Measurements from ENCODE around the gene NELL2.

Gene NELL2

DNA sequence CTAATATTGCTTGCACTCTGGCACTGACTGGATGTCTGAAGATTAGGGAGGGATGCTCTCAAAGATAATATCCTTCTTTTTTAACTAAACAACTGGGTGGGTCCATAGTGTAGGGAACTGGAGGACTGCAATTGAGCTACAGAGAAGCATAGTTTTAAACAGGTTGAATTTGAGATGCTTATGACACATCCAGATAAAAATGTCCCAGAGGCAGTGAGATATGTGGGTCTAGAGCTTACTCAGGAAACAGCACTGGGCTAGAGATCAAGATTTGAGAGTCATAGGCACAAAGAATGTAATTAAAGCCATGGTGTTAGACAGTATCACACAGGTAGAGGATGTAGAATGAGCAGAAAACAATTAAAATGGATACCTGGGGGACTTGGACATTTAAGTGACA lies 198.4 kb downstream of the NELL2 start:
- DNase-seq = no peak

DNA sequence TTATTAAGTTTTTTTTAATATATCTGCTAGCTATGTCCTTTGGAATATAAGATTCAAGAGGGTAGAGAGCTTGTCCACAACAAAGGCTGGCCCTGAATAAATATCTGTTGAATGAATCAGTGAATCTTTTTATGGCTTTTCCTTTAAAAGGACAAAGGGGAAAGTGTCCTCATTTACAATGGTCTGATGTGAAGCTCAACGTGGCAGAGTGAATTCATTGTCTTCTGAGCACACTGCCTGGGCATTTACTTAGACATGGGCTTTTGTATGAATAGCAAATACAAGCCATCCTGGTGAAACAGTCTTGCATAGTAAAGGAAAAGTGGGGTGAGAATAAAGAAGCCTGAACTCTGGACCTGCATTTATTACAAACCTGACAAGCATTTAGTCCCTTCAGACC lies 201.2 kb downstream of the NELL2 start:
- DNase-seq = no peak

DNA sequence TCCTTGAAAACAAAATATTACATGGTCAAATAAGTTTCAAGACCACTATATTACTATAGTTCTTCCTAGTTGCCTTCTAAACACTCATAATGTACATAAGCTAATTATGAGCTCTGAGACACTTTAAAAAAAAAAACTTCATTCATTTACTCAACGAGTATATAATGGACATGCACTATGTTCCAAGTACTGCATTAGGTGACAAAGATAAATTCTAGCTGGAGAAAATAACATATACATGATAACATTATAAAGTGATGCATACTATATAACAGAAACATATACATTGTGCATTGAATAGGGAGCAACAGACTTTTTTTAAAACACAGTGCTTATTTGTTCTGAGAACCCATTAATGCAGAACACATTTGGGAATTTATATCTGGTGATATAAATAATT lies 202.3 kb downstream of the NELL2 start:
- DNase-seq = no peak

DNA sequence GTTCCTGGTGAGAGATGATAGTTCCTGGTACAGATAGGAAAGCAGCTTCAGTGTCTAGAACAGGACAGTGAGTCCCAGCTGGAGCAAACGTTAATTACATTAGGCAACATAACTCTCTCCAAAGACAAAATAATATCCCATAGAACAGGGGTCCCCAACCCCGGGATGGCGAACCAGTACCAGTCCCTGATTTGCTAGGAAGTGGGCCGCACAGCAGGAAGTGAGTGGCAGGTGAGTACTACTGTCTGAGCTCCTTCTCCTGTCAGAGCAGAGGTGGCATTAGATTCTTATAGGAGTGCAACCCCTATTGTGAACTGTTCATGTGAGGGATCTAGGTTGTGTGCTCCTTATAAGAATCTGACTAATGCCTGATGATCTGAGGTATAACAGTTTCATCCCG lies 204.1 kb downstream of the NELL2 start:
- DNase-seq = no peak

DNA sequence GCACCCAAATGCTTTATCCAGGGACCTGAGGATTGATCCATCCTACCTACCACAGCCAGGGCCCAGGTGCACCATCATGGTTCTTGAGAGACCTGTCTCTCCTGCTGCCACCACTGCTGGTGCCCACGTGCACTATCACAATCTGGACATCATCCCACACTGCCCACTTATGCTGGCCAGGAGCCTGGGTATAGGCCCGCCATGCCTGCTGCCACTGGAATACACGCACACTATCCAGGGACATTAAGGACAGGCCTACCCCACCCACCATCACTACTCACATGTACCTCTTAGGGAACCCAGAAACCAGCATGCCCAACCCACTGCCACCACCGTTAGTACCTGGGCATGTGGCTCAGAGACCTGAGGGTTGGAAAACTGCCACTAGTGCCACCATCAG lies 207.7 kb downstream of the NELL2 start:
- no peak for DNase-seq

DNA sequence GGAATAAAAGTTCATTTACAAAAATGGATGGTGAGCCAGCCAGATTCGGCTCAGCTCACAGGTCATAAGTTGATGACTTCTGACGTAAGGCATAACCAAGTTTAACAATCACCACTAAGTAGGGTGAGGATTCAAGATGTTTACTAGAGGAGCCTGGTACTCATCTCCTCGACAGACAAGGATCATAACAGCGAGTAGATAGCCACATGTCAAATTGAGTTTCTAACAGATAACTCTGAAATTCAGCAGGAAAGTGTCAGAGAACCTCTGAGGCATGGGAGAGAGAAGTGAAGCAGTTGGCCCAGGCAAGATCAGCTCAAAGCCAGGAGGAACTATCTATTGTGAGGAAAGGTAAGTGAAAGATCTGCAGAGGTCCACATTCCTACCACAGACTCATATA lies 208.7 kb downstream of the NELL2 start:
- DNase-seq = no peak

DNA sequence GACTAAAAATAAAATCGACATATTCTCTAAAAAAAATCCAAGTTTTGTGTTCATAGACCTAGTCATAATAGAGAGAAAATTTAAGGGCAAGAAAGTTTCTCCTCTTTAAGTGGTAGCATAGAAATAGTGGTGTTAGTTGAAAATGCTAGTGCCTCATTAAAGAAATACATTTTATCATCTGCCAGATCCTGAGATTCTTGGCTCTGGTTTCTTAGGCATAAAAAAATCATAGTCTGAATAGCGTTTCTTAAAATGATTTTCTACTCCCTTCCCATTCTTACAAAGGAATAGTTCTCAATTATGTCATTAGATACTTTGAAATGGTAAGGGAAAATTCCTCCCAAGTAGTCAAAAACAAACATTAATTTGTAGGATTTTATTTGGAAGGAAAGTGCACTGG lies 212.8 kb downstream of the NELL2 start:
- DNase-seq = no peak

DNA sequence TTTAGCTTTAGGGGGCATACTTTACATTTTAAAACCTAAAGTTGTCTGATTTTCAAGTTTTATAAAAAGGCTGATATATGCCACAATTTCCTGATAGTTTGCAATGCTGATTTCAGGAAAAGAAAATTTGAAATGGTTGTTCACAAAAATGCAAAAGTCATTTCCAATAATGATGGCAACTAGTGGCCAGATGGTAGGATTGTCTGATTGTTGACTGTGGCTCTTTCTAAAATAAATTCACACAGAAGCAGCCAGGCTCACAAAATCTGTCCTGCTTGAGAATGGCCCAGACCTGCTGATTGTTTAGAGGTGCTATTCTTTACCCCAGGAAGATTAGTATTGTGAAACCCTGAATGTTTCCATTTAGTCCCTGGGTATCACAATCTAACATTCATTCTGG lies 220.3 kb downstream of the NELL2 start:
- no peak for DNase-seq

DNA sequence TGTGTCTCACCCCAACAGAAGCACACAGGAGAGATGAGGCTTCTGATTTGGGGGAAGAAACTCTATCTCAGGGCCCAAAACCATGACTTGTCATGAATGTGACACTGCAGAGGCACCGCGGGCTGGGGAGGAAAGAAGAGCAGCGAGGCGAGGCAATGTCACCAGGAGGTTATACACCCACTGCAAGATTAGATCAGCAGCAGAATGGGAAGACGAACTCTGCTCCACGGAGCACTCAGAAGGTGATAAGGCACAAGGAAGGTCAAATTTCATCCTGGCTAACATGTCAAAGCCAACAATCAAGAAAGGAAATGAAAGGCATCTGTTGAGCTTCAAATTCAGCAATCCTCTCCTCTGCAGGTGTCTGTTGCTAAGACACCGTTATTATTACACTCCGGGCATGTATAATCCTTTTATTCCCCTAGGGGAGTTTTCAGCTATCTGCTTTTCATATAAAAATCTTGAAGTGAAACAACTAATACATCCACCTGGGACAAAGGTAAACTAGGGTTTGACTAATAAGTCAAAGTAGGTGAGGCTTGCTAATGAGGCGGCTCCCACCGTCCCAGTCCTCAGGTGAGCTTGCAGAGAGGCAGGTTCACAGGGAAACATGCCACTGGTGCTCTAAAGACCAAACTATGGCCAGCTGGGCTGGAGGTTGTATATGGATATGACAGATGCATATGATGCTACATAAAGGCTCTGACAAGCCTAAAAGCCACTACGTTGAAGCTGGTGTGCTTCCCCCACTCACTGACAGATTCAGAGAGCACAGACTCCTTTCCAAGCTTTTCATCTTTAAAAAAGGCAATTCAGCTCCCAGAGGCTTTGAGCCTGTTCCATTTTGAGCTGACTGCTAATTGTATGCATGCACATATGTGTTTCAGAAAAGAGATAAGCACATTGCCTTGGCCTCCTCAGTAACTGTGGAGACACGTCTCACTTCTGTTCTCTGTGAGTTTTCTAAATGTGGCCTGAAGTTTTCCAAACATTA lies 221.2 kb downstream of the NELL2 start:
- DNase-seq = no peak

DNA sequence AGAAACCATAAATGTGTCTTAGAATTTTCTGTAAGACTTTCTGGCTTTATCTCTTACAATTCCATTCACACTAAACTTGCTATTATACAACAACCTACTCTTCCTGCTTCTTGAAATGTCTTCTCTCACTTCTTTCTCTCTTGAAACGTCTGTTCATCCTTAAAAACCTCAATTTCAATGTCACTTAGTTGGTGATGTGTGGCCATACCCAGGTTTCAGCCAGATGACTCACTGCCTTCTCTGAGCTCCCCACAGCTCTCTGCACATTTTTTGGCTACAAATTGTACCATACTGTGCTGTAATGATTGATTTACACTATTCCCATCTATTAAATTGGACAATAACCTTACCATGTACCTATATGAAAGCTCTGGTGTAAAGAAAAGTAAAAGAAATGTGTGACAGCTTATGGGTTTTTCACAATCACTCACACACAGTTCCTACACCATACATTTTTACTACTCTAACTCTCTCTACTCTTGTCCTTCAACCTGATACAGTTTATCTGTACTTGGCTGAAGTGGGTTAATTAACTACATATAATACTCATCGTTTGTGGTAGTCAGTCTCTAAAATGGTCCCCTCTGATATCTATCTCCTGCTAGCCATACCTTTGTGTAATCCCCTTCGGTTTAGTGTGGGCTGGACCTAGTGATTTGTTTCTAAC lies 222.1 kb downstream of the NELL2 start:
- DNase-seq = no peak

DNA sequence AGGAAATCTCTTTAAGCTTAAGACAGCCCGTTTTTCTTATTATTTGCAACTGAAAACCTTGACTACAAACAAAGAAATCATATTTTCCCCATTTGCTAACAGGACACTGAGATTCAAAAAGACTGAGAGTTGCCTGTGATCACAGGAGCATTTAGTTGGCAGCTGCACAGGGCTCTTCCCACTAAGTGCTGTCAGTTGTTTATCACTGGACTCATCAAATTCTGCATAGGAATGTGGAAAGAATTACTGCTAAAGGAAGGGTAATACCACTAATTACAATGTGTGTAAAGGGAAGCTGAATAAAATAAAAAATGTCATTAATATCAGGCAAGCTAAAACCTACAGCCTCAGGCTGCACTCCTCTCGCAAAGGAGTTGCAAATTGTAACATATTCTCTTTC lies 226.4 kb downstream of the NELL2 start:
- no peak for DNase-seq

DNA sequence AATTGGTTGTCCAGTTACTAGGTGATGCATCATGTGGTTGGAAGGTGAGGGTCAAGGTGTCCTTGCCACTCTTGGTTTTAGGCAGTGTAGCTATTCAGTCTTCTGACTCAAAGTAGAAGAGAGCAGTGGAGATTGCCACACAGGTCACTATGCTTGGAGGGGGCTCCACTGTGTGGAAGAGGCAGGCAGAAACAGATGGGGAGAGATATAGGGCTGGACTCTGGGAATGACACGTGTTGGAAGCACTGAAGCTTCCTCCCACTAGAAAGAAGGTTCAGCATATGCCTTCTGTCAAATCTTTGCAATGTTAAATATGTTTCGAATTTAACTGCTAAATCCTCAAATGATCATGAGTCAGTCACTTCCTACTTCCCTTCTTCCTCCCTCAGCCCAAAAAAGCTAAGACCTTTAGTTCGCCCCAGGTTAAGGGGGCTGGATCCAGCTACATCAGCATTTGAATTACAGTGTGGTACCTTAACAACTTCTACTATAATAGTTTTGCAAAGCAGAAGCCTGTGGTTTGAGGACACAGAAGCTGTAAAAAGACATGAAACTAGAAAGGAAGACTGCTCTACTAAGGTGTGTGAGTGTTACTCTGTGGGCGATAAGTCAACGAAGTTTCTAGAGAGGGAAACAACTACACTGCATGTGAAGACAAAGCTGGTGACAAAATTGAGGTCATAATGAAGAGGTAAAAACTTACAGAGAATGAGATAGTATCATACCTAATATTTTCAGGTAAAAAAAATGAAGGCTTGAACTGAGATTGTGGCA lies 228.0 kb downstream of the NELL2 start:
- no peak for DNase-seq

DNA sequence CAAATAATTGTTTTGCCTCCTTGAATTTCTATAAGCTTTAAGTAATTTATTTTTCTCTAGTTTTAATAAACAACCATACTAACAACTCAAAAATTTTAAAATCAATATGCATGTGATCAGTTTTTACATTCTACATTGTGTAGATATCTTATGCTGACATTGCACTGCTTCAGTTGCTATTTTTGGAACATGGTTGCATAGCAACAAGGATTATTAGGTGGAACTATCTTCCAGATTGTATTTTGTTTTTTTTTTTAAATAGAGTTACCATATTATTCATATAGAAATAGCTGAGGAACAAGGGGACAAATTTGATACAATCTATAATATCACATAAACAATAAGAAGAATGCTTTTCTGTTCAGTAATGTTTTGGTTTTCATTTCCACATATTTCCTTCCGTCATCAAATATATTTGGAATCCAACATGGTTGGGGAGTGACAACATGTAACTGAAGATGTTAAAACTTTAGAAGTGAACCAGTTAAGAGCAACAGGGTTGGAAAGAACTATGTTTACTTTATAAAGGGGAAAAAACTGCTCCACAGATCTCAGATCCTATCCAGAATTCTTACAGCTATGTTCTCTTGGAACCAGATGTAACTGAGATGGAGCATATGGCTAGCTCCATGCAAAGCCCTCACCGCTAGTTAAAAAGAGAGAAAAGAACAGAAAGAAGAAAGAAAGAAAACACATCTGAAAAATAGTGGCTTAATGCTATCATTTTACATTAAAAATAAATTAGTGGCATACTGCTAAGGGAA lies 235.5 kb downstream of the NELL2 start:
- no peak for DNase-seq

DNA sequence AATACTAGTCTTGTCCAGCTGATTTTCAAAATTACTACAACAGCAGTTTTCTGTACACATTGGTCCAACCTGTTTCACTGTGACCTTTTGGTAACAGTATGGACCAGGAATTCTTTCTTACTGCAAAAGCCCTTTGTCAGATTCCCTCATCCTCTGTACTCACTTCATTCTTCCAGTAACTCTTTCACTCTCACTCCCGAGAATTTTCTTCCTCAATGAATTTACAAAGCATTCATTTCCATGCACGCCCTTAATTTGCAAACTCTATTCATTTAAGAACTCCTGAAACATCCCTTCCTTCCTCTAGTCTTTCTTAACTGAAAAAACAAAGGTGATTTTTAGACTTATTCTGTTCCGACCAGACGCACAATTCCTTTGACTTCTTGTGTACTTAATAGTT lies 238.2 kb downstream of the NELL2 start:
- DNase-seq = no peak

DNA sequence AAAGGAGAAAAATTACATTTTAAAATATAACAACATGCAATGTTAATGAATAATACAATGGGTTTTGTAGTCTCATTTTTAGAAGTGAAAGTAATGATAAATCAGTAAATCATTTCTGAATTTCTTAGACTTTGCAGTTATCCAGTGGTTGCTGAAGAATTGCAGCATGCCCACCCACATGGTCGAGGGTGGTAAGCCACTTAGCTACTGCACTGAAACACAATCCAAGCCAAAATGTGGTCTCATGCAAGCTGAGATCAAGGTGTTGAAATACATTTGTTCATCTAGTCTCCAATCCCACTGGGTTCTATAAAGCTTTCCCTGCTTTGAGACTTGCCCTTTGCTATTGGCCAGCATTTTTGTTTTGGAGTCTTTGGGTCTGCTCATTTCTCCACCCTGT lies 247.9 kb downstream of the NELL2 start:
- peak; percentile 9 for DNase-seq

DNA sequence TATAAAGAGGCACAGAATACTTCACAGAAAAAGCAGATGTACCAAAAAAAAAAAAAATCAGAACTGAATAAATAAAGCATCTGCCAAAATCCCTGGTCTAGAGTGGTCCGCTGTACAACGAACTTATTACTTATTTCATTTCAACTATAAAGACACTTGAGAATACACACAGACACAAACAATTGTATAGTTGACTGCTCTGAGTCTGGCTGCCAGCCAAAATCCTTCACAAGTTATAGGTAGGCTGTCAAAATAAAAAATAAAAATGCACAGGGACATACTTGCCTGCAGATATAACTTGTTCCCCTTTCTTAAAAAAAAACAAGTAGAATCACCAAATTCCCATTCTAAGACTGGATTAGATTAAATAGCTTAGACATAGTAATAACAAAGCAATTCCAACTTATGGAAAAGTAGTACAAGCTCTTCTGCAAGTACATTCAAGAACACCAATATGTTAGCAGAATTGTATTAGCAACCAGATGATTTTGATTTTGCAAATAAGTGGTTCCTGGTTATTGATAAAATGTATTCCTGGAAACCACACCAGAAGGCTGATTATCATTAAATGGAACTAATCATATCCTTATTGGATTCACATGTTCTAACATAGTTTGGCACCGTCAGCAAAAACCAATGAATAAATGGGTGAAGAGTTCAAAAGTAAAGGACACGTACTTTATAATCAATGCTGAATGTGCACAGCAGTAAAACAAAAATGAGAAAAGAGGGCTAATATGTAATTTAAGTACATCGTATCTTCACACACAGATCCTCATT lies 248.5 kb downstream of the NELL2 start:
- DNase-seq = peak; percentile 1

DNA sequence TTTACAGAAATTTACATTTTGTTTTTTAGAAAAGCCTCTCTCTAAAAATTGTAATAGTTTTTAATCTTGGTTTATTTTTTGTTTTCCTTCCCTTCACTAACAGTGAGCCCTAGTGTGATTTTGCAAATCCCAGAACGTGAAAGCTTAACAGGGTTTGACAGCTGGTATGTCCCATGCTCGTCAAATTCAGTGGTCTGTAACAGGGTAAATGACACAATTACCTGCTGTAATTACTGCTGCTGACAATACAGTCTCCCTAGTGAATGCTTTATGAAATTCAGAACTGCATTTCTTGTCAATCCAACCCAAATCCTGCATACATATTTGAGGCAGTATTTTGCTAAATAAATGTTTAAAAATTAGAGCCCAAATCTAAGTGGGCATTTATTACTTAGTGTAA lies 249.2 kb downstream of the NELL2 start:
- DNase-seq = no peak

DNA sequence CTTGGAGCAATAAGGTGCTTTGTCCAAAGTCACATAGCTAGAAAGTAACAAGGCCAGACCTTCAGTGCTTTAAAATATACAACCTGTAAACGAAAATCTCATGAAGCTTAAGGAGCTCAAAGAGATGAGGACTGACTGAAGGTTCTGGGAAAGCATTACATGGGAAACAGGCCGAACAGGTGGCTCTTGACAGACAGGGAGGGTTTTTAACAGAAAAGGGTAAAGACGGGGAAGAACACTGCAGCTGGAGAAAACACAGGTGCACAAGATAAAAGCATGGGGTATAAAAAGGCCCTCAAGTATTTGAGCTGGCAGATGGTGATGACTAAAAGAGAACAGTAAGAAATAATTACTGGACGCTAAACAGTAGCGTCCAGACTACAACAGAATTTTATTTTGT lies 257.2 kb downstream of the NELL2 start:
- no peak for DNase-seq

DNA sequence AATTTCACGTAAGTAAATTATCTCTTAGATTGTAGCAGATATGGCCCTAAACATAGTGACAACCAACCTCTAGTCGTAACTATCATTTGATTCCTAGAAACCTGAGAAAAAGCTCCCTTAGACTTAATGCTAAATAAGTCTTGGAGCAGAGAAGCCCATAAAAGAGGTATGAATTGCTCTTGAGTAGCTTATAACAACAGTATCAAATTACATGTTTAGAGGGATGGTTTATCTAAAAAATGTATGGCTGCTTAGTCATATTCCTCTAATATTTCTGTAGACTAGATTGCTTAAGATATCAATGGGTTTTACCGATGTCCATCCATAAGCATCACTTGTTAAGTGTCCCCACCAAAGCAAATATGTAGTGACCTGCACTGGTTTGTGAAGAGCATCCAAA lies 259.7 kb downstream of the NELL2 start:
- DNase-seq = peak; percentile 9

DNA sequence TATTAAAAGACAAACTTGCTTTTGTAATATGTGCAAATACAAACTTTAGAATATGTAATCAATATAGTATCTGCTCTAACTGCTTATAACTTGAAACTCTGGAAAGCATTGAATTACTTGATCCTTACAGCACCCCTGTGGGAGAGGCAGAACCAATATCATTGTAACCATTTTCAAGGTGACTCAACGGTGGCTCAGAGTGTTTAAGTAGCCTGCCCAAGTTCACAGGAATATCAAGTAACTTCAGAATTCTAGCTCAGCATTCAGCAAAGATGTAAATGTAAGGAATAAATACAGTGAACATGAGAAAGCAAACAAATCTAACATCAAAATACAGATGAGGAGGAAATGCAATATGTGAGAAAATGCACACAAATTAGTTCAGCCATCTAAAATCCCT lies 264.6 kb downstream of the NELL2 start:
- DNase-seq = no peak

DNA sequence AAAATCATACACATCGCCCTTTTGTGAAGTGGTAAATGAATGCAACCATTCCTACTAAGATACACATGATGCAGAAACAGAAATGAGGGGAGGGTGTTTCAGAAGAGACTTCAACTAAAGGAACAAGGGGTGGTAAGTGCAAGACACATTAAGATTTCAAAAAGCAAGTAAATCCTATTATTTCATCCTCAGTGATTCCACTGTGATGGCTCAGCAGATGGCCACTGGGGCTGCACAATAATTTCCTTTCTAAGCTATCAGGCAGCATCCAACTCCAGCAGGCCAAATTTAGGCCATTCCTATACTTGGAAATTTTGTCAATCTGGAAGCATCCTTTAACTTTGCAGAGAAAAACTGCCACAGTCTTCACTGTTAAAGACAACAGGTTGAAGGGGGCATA lies 272.4 kb downstream of the NELL2 start:
- DNase-seq = no peak

DNA sequence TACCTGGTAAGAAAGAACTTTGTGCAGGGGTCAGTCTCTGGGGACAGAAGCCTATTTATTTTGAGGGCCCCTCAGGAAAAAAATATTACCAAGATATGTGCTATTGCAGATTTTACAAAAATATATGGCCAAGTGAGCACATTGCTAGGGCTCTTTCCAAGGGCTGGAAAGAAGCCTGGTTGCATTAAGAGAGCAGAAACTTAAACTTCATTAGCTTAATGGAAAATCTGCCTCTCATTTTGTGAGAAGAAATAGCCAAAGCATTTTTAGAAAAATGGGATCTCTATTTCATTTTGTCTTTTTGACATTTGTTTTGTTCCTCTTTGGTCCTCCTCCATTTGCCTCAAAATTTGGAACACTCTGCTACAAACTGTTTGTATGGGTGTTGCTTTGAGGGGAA lies 283.5 kb downstream of the NELL2 start:
- no peak for DNase-seq

Measured in fibroblast of skin of right biceps (primary cell).